ENCODE results near the gene NEK4.

Gene NEK4

DNA sequence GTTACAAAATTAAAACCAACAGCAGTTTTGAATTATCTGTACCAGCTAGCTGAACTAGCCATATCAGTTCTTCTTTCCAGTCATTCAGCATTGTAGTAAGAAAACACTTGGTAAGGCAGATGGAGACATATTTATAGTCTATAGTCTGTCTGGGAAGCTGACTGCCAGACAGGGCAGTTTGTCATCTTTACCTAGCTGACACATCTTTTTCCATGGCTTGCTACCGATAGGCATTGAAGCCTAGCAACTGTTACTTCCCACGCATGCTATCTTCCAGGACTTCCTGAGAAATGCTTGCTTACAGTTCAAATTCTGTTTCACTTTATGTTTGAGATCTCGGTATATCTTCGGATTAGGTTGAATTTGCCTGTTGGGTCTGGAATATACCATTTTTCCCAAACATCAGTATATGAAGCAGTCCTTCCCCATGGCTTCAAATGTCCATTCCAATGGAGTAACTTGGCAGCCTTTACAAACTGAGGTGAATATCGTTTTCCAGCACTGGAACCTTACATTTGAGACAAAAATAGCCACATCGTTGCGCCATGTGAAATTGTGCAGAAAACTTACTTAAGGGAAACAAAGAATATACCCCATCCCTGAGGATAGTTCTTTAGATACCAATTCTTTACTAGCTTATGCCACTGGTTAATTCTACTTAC, 76.1 kb downstream of the NEK4 start:
- Histone ChIP-seq H3K14ac (ENCODE audit: low read length) (no peak overlapping the region), H2BK12ac (ENCODE audit: low read length) (no peak overlapping the region), H3K9me3 (replicated peaks in 1 of 2; ENCODE audit: control insufficient read depth in 2 of 2, insufficient read depth in 1 of 2, low read depth in 1 of 2, low read length in 2 of 2) (no peaks in the 10 kb centered on the region), H3K9ac (ENCODE audit: low read depth, low read length, poor library complexity) (no peak overlapping the region), H3K18ac (ENCODE audit: low read length) (no peak overlapping the region), H3K4me1 (ENCODE audit: control insufficient read depth in 2 of 2, insufficient read depth in 1 of 2, low read depth in 1 of 2, low read length in 2 of 2) (no peaks in the 10 kb centered on the region), H3K36me3 (replicated peaks in 1 of 2; ENCODE audit: control insufficient read depth in 2 of 2, insufficient read depth in 2 of 2, low read length in 2 of 2) (peaks cover 43 to 95% of the 10 kb centered on the region in 2 donors), H3K4ac (ENCODE audit: low read length) (no peak overlapping the region), H2BK120ac (ENCODE audit: low read depth, low read length) (no peak overlapping the region), H3K79me1 (ENCODE audit: low read depth, low read length) (no peaks in the 10 kb centered on the region), H4K91ac (ENCODE audit: low read depth, low read length, poor library complexity) (no peak overlapping the region), H2BK5ac (ENCODE audit: low read length) (no peak overlapping the region), H2AK5ac (ENCODE audit: low read depth, low read length) (no peak overlapping the region), H3K4me2 (ENCODE audit: insufficient read depth, low read length, poor library complexity, severe bottlenecking) (no peak overlapping the region), H3K4me3 (ENCODE audit: low read length in 2 of 2) (no peak overlapping the region), H2BK15ac (ENCODE audit: low read length) (no peak overlapping the region), H3K27ac (replicated peaks; ENCODE audit: low read length) (no peak overlapping the region), H4K8ac (ENCODE audit: low read depth, low read length) (no peak overlapping the region), H2AFZ (ENCODE audit: low read length) (no peak overlapping the region), H3K27me3 (ENCODE audit: control insufficient read depth in 3 of 3, insufficient read depth in 3 of 3, low read depth in 1 of 3, low read length in 3 of 3) (no peaks in the 10 kb centered on the region), H3K23ac (ENCODE audit: low read depth, low read length, poor library complexity) (no peak overlapping the region)
- no peak for DNase-seq (ENCODE audit: low spot score)
- WGBS, 2 donors (ENCODE audit: extremely low coverage in 2 of 2, insufficient read length in 2 of 2, insufficient replicate concordance in 1 of 2) = no CpG with 5 or more reads among the region's 7 CpGs

DNA sequence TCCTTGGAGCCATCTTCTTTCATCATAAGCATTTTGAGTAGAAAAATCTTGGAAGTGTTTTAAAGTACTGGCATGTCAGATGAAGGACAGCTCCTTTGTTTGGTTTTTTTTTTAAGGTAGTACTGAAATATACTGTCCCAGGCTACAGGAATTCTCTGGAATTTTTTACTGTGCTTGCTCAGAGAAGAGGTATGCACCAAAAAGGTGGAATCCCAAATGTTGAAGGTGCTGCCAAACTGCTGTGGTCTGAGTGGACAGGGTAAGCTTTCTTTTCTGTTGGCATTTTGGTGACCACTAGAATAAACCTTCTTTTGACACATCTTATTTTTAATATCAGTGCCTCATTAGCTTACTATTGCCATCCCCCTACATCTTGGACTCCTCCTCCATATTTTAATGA, 77.7 kb downstream of the NEK4 start:
- Histone ChIP-seq H4K8ac (ENCODE audit: low read depth, low read length) (no peak overlapping the region), H2BK12ac (ENCODE audit: low read length) (no peak overlapping the region), H3K36me3 (replicated peaks in 1 of 2; ENCODE audit: control insufficient read depth in 2 of 2, insufficient read depth in 2 of 2, low read length in 2 of 2) (peaks cover 55 to 98% of the 10 kb centered on the region in 2 donors), H3K27ac (replicated peaks; ENCODE audit: low read length) (no peak overlapping the region), H3K4me1 (ENCODE audit: control insufficient read depth in 2 of 2, insufficient read depth in 1 of 2, low read depth in 1 of 2, low read length in 2 of 2) (no peaks in the 10 kb centered on the region), H3K4me2 (ENCODE audit: insufficient read depth, low read length, poor library complexity, severe bottlenecking) (no peak overlapping the region), H3K4ac (ENCODE audit: low read length) (no peak overlapping the region), H3K27me3 (ENCODE audit: control insufficient read depth in 3 of 3, insufficient read depth in 3 of 3, low read depth in 1 of 3, low read length in 3 of 3) (no peaks in the 10 kb centered on the region), H2BK5ac (ENCODE audit: low read length) (no peak overlapping the region), H3K23ac (ENCODE audit: low read depth, low read length, poor library complexity) (no peak overlapping the region), H3K4me3 (ENCODE audit: low read length in 2 of 2) (no peak overlapping the region), H2BK120ac (ENCODE audit: low read depth, low read length) (no peak overlapping the region), H3K9me3 (replicated peaks in 1 of 2; ENCODE audit: control insufficient read depth in 2 of 2, insufficient read depth in 1 of 2, low read depth in 1 of 2, low read length in 2 of 2) (no peaks in the 10 kb centered on the region), H3K9ac (ENCODE audit: low read depth, low read length, poor library complexity) (no peak overlapping the region), H3K18ac (ENCODE audit: low read length) (no peak overlapping the region), H4K91ac (ENCODE audit: low read depth, low read length, poor library complexity) (no peak overlapping the region), H2BK15ac (ENCODE audit: low read length) (no peak overlapping the region), H3K79me1 (ENCODE audit: low read depth, low read length) (no peaks in the 10 kb centered on the region), H3K14ac (ENCODE audit: low read length) (no peak overlapping the region), H2AFZ (ENCODE audit: low read length) (no peak overlapping the region), H2AK5ac (ENCODE audit: low read depth, low read length) (no peak overlapping the region)
- DNase-seq (ENCODE audit: low spot score) = no peak

DNA sequence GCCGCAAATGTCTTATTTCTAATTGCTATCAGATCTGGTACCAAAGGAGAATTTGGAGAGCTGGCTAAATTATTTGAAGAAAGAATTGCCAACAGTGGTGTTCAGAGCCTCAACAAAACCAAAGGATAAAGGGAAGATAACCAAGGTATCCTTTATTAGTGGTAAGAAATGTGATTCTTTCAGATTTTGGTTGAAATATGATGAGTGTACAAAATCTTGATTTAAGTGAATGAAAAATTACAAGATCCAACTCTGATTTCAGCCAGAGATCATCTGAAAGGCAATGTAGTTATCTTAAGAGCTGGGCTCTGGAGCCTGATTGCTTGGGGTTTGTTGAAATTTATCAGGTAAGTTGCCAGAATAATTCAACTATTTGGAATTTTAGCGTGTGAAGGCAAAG, 80.2 kb downstream of the NEK4 start:
- H3K18ac ChIP-seq (ENCODE audit: low read length) = no peak overlapping the region
- H3K4ac ChIP-seq (ENCODE audit: low read length) = no peak overlapping the region
- H3K4me2 ChIP-seq (ENCODE audit: insufficient read depth, low read length, poor library complexity, severe bottlenecking) = no peak overlapping the region
- peaks cover 2 to 5% of the 10 kb centered on the region in 2 donors for H3K4me1 ChIP-seq (ENCODE audit: control insufficient read depth in 2 of 2, insufficient read depth in 1 of 2, low read depth in 1 of 2, low read length in 2 of 2)
- no peaks in the 10 kb centered on the region for H3K79me1 ChIP-seq (ENCODE audit: low read depth, low read length)
- no peak overlapping the region for H3K14ac ChIP-seq (ENCODE audit: low read length)
- H3K27ac ChIP-seq (replicated peaks; ENCODE audit: low read length) = no peak overlapping the region
- peaks cover 47 to 89% of the 10 kb centered on the region in 2 donors for H3K36me3 ChIP-seq (replicated peaks in 1 of 2; ENCODE audit: control insufficient read depth in 2 of 2, insufficient read depth in 2 of 2, low read length in 2 of 2)
- no peak overlapping the region for H4K91ac ChIP-seq (ENCODE audit: low read depth, low read length, poor library complexity)
- no peak overlapping the region for H2BK15ac ChIP-seq (ENCODE audit: low read length)
- DNase-seq (ENCODE audit: low spot score) = no peak
- no peak overlapping the region for H2AK5ac ChIP-seq (ENCODE audit: low read depth, low read length)
- H2BK5ac ChIP-seq (ENCODE audit: low read length) = no peak overlapping the region
- no peak overlapping the region for H2AFZ ChIP-seq (ENCODE audit: low read length)
- no peak overlapping the region for H4K8ac ChIP-seq (ENCODE audit: low read depth, low read length)
- no peaks in the 10 kb centered on the region for H3K27me3 ChIP-seq (ENCODE audit: control insufficient read depth in 3 of 3, insufficient read depth in 3 of 3, low read depth in 1 of 3, low read length in 3 of 3)
- H2BK12ac ChIP-seq (ENCODE audit: low read length) = no peak overlapping the region
- H3K23ac ChIP-seq (ENCODE audit: low read depth, low read length, poor library complexity) = no peak overlapping the region
- no peak overlapping the region for H2BK120ac ChIP-seq (ENCODE audit: low read depth, low read length)
- WGBS, 2 donors (ENCODE audit: extremely low coverage in 2 of 2, insufficient read length in 2 of 2, insufficient replicate concordance in 1 of 2) = no CpG with 5 or more reads among the region's 2 CpGs
- H3K9me3 ChIP-seq (replicated peaks in 1 of 2; ENCODE audit: control insufficient read depth in 2 of 2, insufficient read depth in 1 of 2, low read depth in 1 of 2, low read length in 2 of 2) = no peaks in the 10 kb centered on the region
- H3K4me3 ChIP-seq (ENCODE audit: low read length in 2 of 2) = no peak overlapping the region
- H3K9ac ChIP-seq (ENCODE audit: low read depth, low read length, poor library complexity) = no peak overlapping the region

DNA sequence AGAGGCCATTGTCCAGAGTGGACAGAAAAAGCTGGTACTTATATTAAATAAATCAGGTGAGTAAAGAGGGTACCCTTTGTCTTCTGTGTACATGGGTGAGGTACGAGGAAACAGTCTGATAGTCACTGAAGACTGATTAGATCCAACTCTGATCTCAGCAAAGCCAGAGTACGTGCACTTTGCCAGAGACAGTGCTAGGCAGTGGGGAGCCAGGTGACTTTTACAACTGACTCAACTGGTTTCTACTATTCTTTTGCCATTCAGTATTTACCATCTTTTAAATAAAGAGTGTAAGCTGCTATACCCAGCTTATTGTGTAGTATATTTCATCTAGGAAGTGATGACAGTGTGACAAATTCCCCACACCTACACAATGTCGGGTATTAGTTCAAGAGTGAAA, 81.6 kb downstream of the NEK4 start:
- no peak overlapping the region for H3K9ac ChIP-seq (ENCODE audit: low read depth, low read length, poor library complexity)
- no peak overlapping the region for H3K27ac ChIP-seq (replicated peaks; ENCODE audit: low read length)
- H3K4me1 ChIP-seq (ENCODE audit: control insufficient read depth in 2 of 2, insufficient read depth in 1 of 2, low read depth in 1 of 2, low read length in 2 of 2) = peaks cover 2 to 8% of the 10 kb centered on the region in 2 donors
- no peaks in the 10 kb centered on the region for H3K79me1 ChIP-seq (ENCODE audit: low read depth, low read length)
- H3K14ac ChIP-seq (ENCODE audit: low read length) = no peak overlapping the region
- H2BK15ac ChIP-seq (ENCODE audit: low read length) = no peak overlapping the region
- no peak overlapping the region for H2AK5ac ChIP-seq (ENCODE audit: low read depth, low read length)
- no CpG with 5 or more reads among the region's 3 CpGs for WGBS, 2 donors (ENCODE audit: extremely low coverage in 2 of 2, insufficient read length in 2 of 2, insufficient replicate concordance in 1 of 2)
- H2BK12ac ChIP-seq (ENCODE audit: low read length) = no peak overlapping the region
- no peak overlapping the region for H2AFZ ChIP-seq (ENCODE audit: low read length)
- H3K4me3 ChIP-seq (ENCODE audit: low read length in 2 of 2) = no peak overlapping the region
- H3K9me3 ChIP-seq (replicated peaks in 1 of 2; ENCODE audit: control insufficient read depth in 2 of 2, insufficient read depth in 1 of 2, low read depth in 1 of 2, low read length in 2 of 2) = no peaks in the 10 kb centered on the region
- H3K23ac ChIP-seq (ENCODE audit: low read depth, low read length, poor library complexity) = no peak overlapping the region
- H2BK120ac ChIP-seq (ENCODE audit: low read depth, low read length) = no peak overlapping the region
- peaks cover 38 to 78% of the 10 kb centered on the region in 2 donors for H3K36me3 ChIP-seq (replicated peaks in 1 of 2; ENCODE audit: control insufficient read depth in 2 of 2, insufficient read depth in 2 of 2, low read length in 2 of 2)
- H4K91ac ChIP-seq (ENCODE audit: low read depth, low read length, poor library complexity) = no peak overlapping the region
- no peak overlapping the region for H4K8ac ChIP-seq (ENCODE audit: low read depth, low read length)
- H3K27me3 ChIP-seq (ENCODE audit: control insufficient read depth in 3 of 3, insufficient read depth in 3 of 3, low read depth in 1 of 3, low read length in 3 of 3) = no peaks in the 10 kb centered on the region
- no peak overlapping the region for H3K4me2 ChIP-seq (ENCODE audit: insufficient read depth, low read length, poor library complexity, severe bottlenecking)
- no peak overlapping the region for H2BK5ac ChIP-seq (ENCODE audit: low read length)
- no peak overlapping the region for H3K18ac ChIP-seq (ENCODE audit: low read length)
- DNase-seq (ENCODE audit: low spot score) = no peak
- H3K4ac ChIP-seq (ENCODE audit: low read length) = no peak overlapping the region

All from neuronal stem cell (in vitro differentiated cells).